OCI-LY3 (cell line): Measurements from ENCODE around the gene RAB31.

Source experiments
- EZH2phosphoT487 ChIP-seq: fragments of 200-600 bp; shearing (Covaris generic); IDR thresholded peaks from 2 replicates; pipeline ENCODE4 v1.6.1; 2018; ENCODE audit warnings: antibody characterized with exemption, mixed run types, low read depth
- TF ChIP-seq, protein P1 (sequence below): fragments of 200-600, 300-600 bp; sonication (generic); IDR thresholded peaks from 2 replicates; pipeline ENCODE4 v1.5.1; 2014; ENCODE audit warnings: antibody characterized with exemption, low read length, low read depth

DNA sequence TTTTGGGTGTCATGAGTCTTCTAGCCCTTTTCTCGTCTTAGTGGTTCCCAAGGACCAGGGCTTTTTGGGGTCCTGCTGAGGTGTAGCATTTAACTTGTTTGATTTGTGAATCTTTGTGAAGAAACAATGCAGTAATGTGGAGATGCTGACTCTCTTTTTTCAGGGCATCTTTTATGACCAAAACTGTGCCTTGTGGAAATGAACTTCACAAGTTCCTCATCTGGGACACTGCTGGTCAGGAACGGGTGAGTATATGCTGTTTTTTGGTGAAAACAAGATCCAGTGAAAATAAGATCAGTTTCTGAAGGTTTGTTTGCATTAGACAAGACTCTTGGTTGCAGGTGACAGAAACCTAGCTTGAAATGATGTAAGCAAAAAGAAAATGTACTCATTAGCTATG, 83.9 kb downstream of the RAB31 start:
- TF ChIP-seq, protein P1, sequence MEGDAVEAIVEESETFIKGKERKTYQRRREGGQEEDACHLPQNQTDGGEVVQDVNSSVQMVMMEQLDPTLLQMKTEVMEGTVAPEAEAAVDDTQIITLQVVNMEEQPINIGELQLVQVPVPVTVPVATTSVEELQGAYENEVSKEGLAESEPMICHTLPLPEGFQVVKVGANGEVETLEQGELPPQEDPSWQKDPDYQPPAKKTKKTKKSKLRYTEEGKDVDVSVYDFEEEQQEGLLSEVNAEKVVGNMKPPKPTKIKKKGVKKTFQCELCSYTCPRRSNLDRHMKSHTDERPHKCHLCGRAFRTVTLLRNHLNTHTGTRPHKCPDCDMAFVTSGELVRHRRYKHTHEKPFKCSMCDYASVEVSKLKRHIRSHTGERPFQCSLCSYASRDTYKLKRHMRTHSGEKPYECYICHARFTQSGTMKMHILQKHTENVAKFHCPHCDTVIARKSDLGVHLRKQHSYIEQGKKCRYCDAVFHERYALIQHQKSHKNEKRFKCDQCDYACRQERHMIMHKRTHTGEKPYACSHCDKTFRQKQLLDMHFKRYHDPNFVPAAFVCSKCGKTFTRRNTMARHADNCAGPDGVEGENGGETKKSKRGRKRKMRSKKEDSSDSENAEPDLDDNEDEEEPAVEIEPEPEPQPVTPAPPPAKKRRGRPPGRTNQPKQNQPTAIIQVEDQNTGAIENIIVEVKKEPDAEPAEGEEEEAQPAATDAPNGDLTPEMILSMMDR: no peak
- TF ChIP-seq EZH2phosphoT487: no peak
